GM18951 (cell line): Measurements from ENCODE around the gene CDC14A.

ENCODE experiments used
- POLR2A ChIP-seq: IDR thresholded peaks from 4 replicates; pipeline ENCODE4 v1.6.1; 2011; ENCODE audit warnings: mild to moderate bottlenecking; ENCODE audit not compliant: insufficient read length, insufficient read depth; ENCODE audit errors: extremely low read depth
- in situ Hi-C: fragments of 300-500 bp; cut with MboI; formaldehyde crosslinking; loops from one replicate; pipeline ENCODE4 v1.12.0; 2022; ENCODE audit warnings: low sequenced_read_pairs, mixed read lengths, inconsistent platforms; ENCODE audit not compliant: unreplicated experiment

The CDC14A gene

DNA sequence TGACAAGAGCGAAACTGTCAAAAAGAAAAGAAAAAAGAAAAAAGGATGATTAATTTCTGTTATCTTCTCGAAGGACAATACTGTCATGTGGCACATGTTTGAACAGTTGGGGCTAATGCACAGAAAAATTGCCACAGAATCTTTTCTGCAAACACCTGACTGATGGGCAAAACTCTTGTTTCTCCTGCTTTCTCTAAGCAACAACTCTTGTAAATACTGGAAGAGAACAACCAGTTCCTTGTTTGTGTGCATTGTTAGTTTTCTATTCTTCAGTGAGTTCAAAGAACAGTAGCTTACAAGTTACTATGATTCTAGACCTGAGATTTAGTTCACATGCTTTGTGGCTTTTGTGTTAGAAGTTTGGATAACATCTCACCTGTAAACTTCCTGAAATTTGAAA is 60.7 kb downstream of the CDC14A start:
- in situ Hi-C loops = no loop called here
- no peak for TF ChIP-seq POLR2A

GRCh38 chr1:100414693-100415497 is 62.6 kb downstream of the CDC14A start:
- in situ Hi-C loops = no loop called here
- no peak for TF ChIP-seq POLR2A

- in situ Hi-C loops = no loop called here
These were observed 63.1 kb downstream of the CDC14A start for GRCh38 chr1:100415498-100415778.

DNA sequence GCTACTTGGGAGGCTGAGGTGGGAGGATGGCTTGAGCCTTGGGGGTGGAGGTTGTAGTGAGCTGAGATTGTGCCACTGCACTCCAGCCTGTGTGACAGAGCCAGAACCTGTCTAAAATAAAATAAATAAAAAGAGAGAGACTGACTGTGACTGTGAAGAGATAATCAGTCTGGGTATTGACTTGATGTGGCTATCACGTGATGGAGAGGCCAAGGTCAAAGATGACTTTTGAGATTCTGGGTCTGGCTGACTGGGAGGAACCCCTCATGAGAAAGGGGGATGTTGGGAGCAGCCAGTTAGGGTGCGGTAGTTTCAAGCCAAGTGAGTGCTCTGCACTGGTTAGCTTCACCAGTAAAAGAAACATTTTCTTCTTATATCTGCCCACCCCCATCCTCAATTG is 66.8 kb downstream of the CDC14A start:
- in situ Hi-C loops = no loop called here
- TF ChIP-seq POLR2A = no peak

More at GRCh38 chr1:100415498-100415778, 63.1 kb downstream of the CDC14A start:
- TF ChIP-seq POLR2A = no peak

DNA sequence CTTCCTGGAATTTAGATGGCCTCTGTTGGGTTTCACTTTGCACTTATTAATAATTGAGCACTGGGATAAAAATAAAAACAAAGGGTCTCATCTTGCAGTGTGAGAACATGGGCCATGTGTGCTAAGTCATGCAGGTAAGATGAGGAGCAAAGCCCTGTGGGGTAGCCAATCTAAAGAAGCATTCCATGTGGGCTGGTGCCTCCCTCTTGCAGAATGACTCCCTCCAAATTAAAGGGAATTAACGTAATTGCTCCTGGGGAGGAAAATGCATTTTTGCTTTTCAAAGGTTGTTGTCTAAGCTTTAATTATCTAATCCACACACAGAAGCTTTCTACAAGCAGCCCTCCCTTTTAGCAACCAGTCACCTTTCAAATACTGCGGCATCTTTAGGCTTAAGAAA is 69.8 kb downstream of the CDC14A start:
- in situ Hi-C loops = no loop called here
- no peak for TF ChIP-seq POLR2A

GRCh38 chr1:100423832-100424337 is 71.6 kb downstream of the CDC14A start:
- in situ Hi-C loops = no loop called here
- no peak for TF ChIP-seq POLR2A

- in situ Hi-C loops = no loop called here
- no peak for TF ChIP-seq POLR2A
These were observed 75.9 kb downstream of the CDC14A start for GRCh38 chr1:100428160-100428559.

- TF ChIP-seq POLR2A = no peak
- in situ Hi-C loops = no loop called here
These were observed 78.0 kb downstream of the CDC14A start for GRCh38 chr1:100430325-100430756.

DNA sequence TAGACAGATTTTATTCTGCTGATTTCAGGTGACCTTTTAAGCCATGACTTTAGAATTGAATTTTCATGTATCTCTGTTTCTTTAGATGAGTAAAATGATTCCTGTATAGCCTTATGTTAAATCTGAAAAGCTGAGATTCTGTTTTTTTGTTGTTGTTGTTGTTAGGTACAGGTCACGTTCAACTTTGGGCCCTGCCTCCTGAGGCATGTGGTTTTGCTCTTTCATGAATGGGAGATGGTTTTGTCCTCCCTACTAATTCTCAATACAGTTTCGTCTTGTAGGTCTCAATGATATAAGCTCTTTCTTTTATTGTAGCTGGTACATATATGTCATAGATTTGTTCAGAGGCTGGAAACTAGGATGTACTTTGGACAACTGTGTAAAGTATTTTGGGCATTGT is 79.6 kb downstream of the CDC14A start:
- in situ Hi-C loops = no loop called here
- TF ChIP-seq POLR2A = no peak

DNA sequence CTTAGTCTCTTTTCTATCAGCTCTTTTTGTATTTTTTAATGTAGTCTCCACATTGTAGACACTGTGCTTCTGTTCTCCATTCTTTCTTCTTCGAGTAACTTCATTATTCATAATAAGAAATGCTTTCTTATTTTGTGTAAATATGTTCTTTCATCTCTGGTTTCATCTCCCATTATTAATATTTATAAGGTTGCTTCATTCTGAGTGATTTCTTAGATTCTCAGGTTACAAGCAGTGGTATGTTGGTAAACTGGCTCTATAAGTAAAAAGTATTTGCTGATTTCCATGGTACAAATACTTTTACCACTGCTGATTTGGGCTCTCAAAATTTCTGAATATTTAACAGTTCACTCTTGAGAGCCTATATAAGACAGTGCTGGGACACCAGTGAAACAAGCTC is 81.3 kb downstream of the CDC14A start:
- no peak for TF ChIP-seq POLR2A
- in situ Hi-C loops = no loop called here

DNA sequence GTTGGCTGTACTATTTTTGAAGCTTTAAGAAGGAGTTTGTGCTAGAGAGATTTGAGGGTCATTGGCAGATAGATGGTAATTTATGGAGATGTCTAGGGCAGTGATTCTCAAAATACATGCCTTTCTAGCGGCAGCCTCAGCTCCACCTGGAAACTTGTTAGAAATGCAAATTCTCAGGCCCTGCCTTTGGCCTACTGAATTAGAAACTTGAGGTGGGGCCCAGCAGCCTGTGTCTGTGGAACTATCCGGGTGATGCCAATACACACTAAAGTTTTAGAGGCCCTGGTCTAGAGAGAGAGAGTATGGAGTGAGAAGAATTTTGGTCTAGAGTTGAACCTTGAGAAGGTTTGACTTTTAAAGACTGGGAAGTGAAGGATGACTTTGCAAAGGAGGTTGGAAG is 82.5 kb downstream of the CDC14A start:
- in situ Hi-C loops = no loop called here
- no peak for TF ChIP-seq POLR2A

- TF ChIP-seq POLR2A = no peak
- in situ Hi-C loops = no loop called here
These were observed 86.1 kb downstream of the CDC14A start for GRCh38 chr1:100438375-100438774.

DNA sequence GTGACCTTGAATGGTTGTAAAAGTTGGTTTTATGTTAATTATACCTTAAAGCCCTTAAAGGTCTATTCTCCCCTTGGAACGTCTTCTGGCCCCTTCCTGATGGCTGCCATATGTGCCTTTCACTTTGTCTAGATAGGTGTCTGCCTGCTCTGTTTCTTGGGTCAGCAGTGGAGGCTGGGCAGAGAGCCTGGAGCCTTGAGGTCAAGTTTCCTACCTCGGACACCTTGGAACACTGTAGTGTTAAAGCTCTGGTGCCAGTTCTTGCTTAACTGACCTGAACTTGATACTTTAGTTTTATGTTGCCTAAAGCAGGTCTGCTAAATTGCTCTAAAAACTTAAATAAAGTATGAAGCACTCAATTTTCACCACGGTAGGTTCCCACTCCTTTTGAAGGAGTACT is 86.5 kb downstream of the CDC14A start:
- TF ChIP-seq POLR2A = no peak
- in situ Hi-C loops = no loop called here

DNA sequence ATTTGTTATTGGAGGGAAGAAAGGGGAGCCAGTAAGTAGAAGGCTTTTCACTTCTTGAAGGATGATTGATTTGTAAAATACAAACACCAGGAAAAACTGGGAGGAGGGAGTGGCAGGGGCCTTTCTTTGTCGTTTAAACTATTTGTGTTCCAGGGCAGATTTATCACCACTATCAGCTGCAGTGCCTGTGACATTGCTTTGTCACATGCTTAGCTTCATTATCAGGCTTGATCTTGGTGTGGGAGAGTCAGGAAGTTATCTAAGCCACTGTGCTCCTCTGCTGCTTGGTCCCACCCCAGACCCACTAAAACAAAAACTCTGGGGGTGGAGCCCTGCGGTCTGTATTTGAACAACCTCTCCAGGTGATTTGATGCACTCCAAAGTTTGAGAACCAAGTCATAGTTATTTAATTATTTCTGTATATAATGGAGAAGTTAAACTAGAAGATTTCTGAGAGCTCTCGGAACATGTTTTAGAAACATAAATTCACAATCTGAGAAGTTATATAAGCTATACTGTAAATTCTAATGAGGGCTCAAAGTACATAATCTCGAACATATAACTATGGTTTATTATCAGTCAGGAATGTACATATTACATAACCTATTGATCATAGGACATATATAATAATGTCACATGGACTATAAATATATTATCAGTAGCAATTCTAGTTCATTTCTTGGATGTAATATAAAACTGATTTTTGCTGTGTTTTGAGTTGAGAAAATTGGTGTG is 87.9 kb downstream of the CDC14A start:
- TF ChIP-seq POLR2A = no peak
- in situ Hi-C loops = no loop called here
